IMR-90 (cell line): ENCODE results near the gene TPPP.
"Not testable (repeated sequence)": the region's sequence is repeated elsewhere in the genome, so short reads cannot be mapped to it uniquely, and the experiment has no call there.

Source experiments
- BHLHE40 ChIP-seq: fragments of 150-350 bp; IDR thresholded peaks from 2 replicates; pipeline ENCODE4 v1.6.1; 2016; ENCODE audit warnings: mild to moderate bottlenecking, low read depth, low read length
- MAFK ChIP-seq: IDR thresholded peaks from 2 replicates; pipeline ENCODE4 v1.6.1; 2012; ENCODE audit warnings: low read depth, low read length, improper control_type of control experiment
- MAZ ChIP-seq: IDR thresholded peaks from 2 replicates; pipeline ENCODE4 v1.6.1; 2012; ENCODE audit warnings: low read depth, mild to moderate bottlenecking, low read length, improper control_type of control experiment, moderate library complexity, borderline replicate concordance
- POLR2A ChIP-seq: IDR thresholded peaks from 2 replicates; pipeline ENCODE4 v1.6.1; 2012; ENCODE audit warnings: mild to moderate bottlenecking, low read depth, low read length
- RAD21 ChIP-seq: IDR thresholded peaks from 2 replicates; pipeline ENCODE4 v1.6.1; 2012; ENCODE audit warnings: low read length, improper control_type of control experiment
- RCOR1 ChIP-seq: IDR thresholded peaks from 2 replicates; pipeline ENCODE4 v1.6.1; 2012; ENCODE audit warnings: mild to moderate bottlenecking, low read length, improper control_type of control experiment; ENCODE audit not compliant: insufficient replicate concordance
- SMC3 ChIP-seq: fragments of 150-350 bp; IDR thresholded peaks from 2 replicates; pipeline ENCODE4 v1.6.1; 2016; ENCODE audit warnings: low read depth, mild to moderate bottlenecking, antibody characterized with exemption, low read length, moderate library complexity
- TF ChIP-seq, protein P1 (sequence below): fragments of 150-350 bp; IDR thresholded peaks from 2 replicates; pipeline ENCODE4 v1.6.1; 2017; ENCODE audit warnings: mild to moderate bottlenecking, antibody characterized with exemption, low read length, low read depth
- TF ChIP-seq, protein P2 (sequence below): conservative IDR thresholded peaks from 2 replicates; pipeline ENCODE4 v1.5.1; 2012; ENCODE audit warnings: mild to moderate bottlenecking, low read depth, low read length, improper control_type of control experiment

DNA sequence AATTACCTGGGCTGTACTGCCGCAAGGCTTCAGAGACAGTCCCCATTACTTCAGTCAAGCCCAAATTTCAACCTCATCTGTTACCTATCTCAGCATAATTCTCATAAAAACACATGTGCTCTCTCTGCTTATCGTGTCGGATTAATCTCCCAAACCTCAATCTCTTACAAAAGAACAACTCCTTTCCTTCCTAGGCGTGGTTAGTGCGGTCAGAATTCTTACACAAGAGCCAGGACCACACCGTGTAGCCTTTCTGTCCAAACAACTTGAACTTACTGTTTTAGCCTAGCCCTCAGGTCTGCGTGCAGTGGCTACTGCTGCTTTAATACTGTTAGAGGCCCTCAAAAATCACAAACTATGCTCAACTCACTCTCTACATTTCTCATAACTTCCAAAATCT, 13.0 kb upstream of the TPPP start:
- not testable (repeated sequence) for TF ChIP-seq POLR2A, RAD21, SMC3, MAZ, MAFK, BHLHE40, RCOR1
- TF ChIP-seq, protein P1, sequence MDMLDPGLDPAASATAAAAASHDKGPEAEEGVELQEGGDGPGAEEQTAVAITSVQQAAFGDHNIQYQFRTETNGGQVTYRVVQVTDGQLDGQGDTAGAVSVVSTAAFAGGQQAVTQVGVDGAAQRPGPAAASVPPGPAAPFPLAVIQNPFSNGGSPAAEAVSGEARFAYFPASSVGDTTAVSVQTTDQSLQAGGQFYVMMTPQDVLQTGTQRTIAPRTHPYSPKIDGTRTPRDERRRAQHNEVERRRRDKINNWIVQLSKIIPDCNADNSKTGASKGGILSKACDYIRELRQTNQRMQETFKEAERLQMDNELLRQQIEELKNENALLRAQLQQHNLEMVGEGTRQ, result not testable (repeated sequence)
- TF ChIP-seq, protein P2, sequence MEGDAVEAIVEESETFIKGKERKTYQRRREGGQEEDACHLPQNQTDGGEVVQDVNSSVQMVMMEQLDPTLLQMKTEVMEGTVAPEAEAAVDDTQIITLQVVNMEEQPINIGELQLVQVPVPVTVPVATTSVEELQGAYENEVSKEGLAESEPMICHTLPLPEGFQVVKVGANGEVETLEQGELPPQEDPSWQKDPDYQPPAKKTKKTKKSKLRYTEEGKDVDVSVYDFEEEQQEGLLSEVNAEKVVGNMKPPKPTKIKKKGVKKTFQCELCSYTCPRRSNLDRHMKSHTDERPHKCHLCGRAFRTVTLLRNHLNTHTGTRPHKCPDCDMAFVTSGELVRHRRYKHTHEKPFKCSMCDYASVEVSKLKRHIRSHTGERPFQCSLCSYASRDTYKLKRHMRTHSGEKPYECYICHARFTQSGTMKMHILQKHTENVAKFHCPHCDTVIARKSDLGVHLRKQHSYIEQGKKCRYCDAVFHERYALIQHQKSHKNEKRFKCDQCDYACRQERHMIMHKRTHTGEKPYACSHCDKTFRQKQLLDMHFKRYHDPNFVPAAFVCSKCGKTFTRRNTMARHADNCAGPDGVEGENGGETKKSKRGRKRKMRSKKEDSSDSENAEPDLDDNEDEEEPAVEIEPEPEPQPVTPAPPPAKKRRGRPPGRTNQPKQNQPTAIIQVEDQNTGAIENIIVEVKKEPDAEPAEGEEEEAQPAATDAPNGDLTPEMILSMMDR, result not testable (repeated sequence)
